Measurements from ENCODE around the gene CDH8.

DNA sequence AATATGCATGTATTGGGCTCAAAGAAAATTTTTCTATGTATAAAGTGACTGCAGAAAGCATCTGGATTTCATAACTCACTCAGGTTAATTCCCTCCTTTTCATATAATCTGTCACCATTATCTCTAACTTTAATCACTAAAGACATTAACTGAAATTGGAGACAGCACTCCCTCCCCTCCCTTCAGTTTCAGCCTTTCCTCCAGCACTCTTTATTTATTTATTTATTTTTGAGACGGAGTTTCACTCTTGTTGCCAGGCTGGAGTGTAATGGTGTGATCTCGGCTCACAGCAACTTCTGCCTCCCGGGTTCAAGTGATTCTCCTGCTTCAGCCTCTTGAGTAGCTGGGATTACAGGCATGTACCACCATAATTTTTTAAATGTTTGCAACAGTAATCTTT lies 43.1 kb downstream of the CDH8 start:
- TF ChIP-seq, protein P1, sequence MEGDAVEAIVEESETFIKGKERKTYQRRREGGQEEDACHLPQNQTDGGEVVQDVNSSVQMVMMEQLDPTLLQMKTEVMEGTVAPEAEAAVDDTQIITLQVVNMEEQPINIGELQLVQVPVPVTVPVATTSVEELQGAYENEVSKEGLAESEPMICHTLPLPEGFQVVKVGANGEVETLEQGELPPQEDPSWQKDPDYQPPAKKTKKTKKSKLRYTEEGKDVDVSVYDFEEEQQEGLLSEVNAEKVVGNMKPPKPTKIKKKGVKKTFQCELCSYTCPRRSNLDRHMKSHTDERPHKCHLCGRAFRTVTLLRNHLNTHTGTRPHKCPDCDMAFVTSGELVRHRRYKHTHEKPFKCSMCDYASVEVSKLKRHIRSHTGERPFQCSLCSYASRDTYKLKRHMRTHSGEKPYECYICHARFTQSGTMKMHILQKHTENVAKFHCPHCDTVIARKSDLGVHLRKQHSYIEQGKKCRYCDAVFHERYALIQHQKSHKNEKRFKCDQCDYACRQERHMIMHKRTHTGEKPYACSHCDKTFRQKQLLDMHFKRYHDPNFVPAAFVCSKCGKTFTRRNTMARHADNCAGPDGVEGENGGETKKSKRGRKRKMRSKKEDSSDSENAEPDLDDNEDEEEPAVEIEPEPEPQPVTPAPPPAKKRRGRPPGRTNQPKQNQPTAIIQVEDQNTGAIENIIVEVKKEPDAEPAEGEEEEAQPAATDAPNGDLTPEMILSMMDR (IDR thresholded peaks at IDR 0.05), result no peak
- no peak for TF ChIP-seq POLR2A (IDR thresholded peaks at IDR 0.05)
